Type B pancreatic cell (in vitro differentiated cells): Measurements from ENCODE around the gene EDC3. TPM values are rescaled to one million over a fixed set of nuclear protein-coding genes. Genes with fewer than 3 reads are reported as not detected.

Source experiments
- DNase-seq: peaks from one replicate; pipeline ENCODE4 v3.0.0; 2021; ENCODE audit warnings: mixed read lengths; ENCODE audit not compliant: unreplicated experiment; ENCODE audit errors: extremely low spot score
- H3K27ac Mint-ChIP-seq: 2 replicates; pipeline ENCODE4 v1.8.0; 2021; ENCODE audit warnings: mild to moderate bottlenecking, mixed read lengths
- H3K27me3 Mint-ChIP-seq: 2 replicates; pipeline ENCODE4 v1.8.0; 2021; ENCODE audit warnings: mixed read lengths
- H3K36me3 Mint-ChIP-seq: 2 replicates; pipeline ENCODE4 v1.8.0; 2021; ENCODE audit warnings: mixed read lengths
- H3K4me1 Mint-ChIP-seq: one replicate; pipeline ENCODE4 v1.8.0; 2021; ENCODE audit warnings: mixed read lengths; ENCODE audit not compliant: unreplicated experiment
- H3K4me3 Mint-ChIP-seq: 2 replicates; pipeline ENCODE4 v1.8.0; 2021; ENCODE audit warnings: mild to moderate bottlenecking, mixed read lengths
- H3K9me3 Mint-ChIP-seq: 2 replicates; pipeline ENCODE4 v1.8.0; 2021; ENCODE audit warnings: mixed read lengths
- CTCF ChIP-seq: fragments of 200-600 bp; sonication (generic); conservative IDR thresholded peaks from 2 replicates; pipeline ENCODE4 v1.5.0; 2021; ENCODE audit warnings: antibody characterized with exemption, mild to moderate bottlenecking
- total RNA-seq: library from RNA; stranded (reverse); gene quantifications from 2 replicates; pipeline ENCODE4 v1.2.1, GENCODE V29; 2021; ENCODE audit warnings: low replicate concordance

Gene EDC3
- total RNA-seq, 1 donor from 2014 or later = 72.3 TPM

DNA sequence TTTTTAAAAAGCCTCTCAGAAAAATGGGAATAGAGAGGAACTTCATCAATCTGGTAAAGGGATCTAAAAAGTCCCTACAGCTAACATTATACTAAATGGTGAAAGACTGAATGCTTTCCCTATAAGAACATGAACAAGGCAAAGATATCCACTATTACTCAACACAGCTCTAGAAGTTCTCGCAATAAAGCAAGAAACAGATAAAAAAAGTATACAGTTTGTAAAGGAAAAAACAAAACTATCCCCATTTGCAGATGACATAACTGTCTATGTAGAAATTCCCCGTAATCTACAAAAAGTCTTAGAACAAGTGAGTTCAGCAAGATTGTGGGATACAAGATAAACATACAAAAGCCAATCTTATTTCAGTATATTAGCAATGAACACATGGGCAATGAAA lies 15.4 kb downstream of the EDC3 start:
- TF ChIP-seq CTCF = no peak
- Mint-ChIP-seq H3K36me3 (peaks cover 35% of the 10 kb centered on the region), H3K9me3 (peaks cover 7% of the 10 kb centered on the region), H3K4me3 (no peak overlapping the region), H3K27me3 (no peaks in the 10 kb centered on the region), H3K27ac (no peak overlapping the region), H3K4me1 (peaks cover 6% of the 10 kb centered on the region)
- DNase-seq = no peak

DNA sequence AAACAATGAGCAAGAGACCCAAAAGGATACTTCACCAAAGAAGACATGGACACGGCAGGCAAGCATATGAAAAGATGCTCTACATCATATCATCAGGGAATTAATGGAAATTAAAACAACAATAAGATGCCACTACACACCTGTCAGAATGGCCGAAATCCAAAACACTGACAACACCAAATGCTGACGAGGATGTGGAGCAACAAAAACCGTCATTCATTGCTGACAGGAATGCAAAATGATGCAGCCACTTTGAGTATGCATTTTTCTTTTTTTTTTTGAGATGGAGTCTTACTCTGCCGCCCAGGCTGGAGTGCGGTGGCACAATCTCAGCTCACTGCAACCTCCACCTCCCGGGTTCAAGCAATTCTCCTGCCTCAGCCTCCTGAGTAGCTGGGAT lies 19.0 kb downstream of the EDC3 start:
- peaks cover 6% of the 10 kb centered on the region for H3K4me1 Mint-ChIP-seq
- H3K4me3 Mint-ChIP-seq = no peak overlapping the region
- DNase-seq = no peak
- no peak for TF ChIP-seq CTCF
- no peak overlapping the region for H3K27ac Mint-ChIP-seq
- H3K9me3 Mint-ChIP-seq = peaks cover 5% of the 10 kb centered on the region
- H3K36me3 Mint-ChIP-seq = peaks cover 33% of the 10 kb centered on the region
- H3K27me3 Mint-ChIP-seq = no peaks in the 10 kb centered on the region

- no peak for TF ChIP-seq CTCF
- Mint-ChIP-seq H3K36me3 (peaks cover 29% of the 10 kb centered on the region), H3K9me3 (peaks cover 5% of the 10 kb centered on the region), H3K4me1 (peaks cover 6% of the 10 kb centered on the region), H3K27me3 (no peaks in the 10 kb centered on the region), H3K27ac (peak overlapping the region; percentile 98), H3K4me3 (peak overlapping the region; percentile 69)
- DNase-seq = no peak
Measured at GRCh38 chr15:74674161-74674560, 21.7 kb downstream of the EDC3 start.

- no peak for TF ChIP-seq CTCF
- H3K9me3 Mint-ChIP-seq = peaks cover 5% of the 10 kb centered on the region
- no peak overlapping the region for H3K4me3 Mint-ChIP-seq
- H3K27ac Mint-ChIP-seq = no peak overlapping the region
- no peaks in the 10 kb centered on the region for H3K27me3 Mint-ChIP-seq
- peaks cover 33% of the 10 kb centered on the region for H3K36me3 Mint-ChIP-seq
- DNase-seq = no peak
- H3K4me1 Mint-ChIP-seq = peaks cover 7% of the 10 kb centered on the region
Measured at GRCh38 chr15:74669627-74670026, 26.2 kb downstream of the EDC3 start.

DNA sequence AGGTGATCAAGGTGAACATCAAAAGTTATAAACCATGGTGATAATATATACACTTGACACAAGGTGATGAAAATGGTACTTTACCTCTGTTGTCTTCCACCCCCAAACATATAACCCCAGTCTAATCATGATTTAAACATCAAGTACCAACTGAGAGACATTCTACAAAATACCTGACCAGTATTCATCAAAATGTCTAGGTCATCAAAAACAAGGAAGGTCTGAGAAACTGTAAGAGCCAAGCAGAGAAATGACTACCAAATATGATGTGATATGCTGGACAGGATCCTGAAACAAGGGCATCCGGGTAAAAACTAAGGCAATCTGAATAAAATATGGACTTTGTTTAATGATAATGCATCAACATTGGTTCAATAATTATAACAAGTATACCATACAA lies 27.8 kb downstream of the EDC3 start:
- no peak for TF ChIP-seq CTCF
- peaks cover 25% of the 10 kb centered on the region for H3K36me3 Mint-ChIP-seq
- no peaks in the 10 kb centered on the region for H3K27me3 Mint-ChIP-seq
- no peak overlapping the region for H3K27ac Mint-ChIP-seq
- H3K4me1 Mint-ChIP-seq = peaks cover 16% of the 10 kb centered on the region
- H3K9me3 Mint-ChIP-seq = no peaks in the 10 kb centered on the region
- no peak overlapping the region for H3K4me3 Mint-ChIP-seq
- DNase-seq = no peak

DNA sequence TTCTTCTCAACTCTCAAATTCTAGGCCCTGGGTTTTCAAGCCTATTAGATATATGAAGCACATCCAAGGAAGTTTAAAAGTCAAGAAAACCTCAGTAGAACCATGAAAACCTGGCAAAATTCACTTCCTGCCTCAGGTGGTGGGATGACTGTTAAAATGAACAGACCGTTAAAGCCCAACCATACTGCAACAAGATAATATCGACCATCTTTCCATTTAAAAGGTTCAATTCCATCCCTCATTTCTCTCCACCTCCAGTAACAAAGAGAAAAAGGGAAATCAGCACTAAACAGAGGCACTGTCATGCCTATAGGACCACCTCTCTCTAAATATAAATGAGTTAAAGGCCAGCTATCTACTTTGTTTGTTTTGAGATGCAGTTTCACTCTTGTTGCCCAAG lies 31.2 kb downstream of the EDC3 start:
- no peaks in the 10 kb centered on the region for H3K27me3 Mint-ChIP-seq
- peaks cover 16% of the 10 kb centered on the region for H3K4me1 Mint-ChIP-seq
- H3K27ac Mint-ChIP-seq = peak overlapping the region; percentile 71
- DNase-seq = no peak
- no peaks in the 10 kb centered on the region for H3K9me3 Mint-ChIP-seq
- no peak for TF ChIP-seq CTCF
- no peak overlapping the region for H3K4me3 Mint-ChIP-seq
- peaks cover 21% of the 10 kb centered on the region for H3K36me3 Mint-ChIP-seq
